HepG2 (cell line): Measurements from ENCODE around the gene CNTN4. TPM values are rescaled to one million over a fixed set of nuclear protein-coding genes. Genes with fewer than 3 reads are reported as not detected.

Experiments
- ATAC-seq: fragments of 200-7000 bp; cut with Tn5 transposase; 3 replicates; pipeline ENCODE4 v1.9.1; 2020; ENCODE audit warnings: mild to moderate bottlenecking, moderate library complexity
- BruUV-seq: library from RNA; stranded (reverse); fragments of 400-500 nt; replicated peaks from 2 replicates; lab custom pipeline; 2021; lab: Mats Ljungman, UMichigan
- CTCF ChIA-PET: fragments of 300-600 bp; formaldehyde crosslinking; extraction: SDS; loops from one replicate; lab custom pipeline; 2021; ENCODE audit warnings: low total read pairs, inconsistent platforms, low intra/inter-chr PET ratio; lab: Yijun Ruan, JAX
- POLR2A ChIA-PET: fragments of 350-600 bp; sonication (Branson Sonifier 250); formaldehyde crosslinking; loops from one replicate; lab custom pipeline; 2020; ENCODE audit warnings: antibody characterized with exemption, inconsistent platforms; lab: Yijun Ruan, JAX
- DNase-seq: peaks from one replicate; pipeline ENCODE4 v3.0.0-alpha.2; 2015; ENCODE audit warnings: low spot score
- FAIRE-seq: peaks from 3 replicates; lab custom pipeline; 2011; peaks lifted over from hg19 to GRCh38; lab: Jason Lieb, UNC
- H2AFZ ChIP-seq: one replicate; pipeline ENCODE4 v1.6.1; 2011; ENCODE audit warnings: low read length, inconsistent platforms
- H3K27ac ChIP-seq: fragments of 300-600 bp; 3 replicates; pipeline ENCODE4 v1.8.0; 2011; ENCODE audit warnings: mixed run types, mild to moderate bottlenecking, mixed read lengths, low read length, inconsistent platforms; ENCODE audit not compliant: insufficient read depth; ENCODE audit errors: extremely low read length
- H3K27me3 ChIP-seq, 2 experiments: fragments of 200-600 bp in 1 of 2; 2 replicates in 1 of 2; 3 replicates in 1 of 2; pipeline versions ENCODE4 v1.6.0 to v1.8.0; 2011; ENCODE audit warnings: low read length in 2 of 2, mild to moderate bottlenecking in 2 of 2, moderate library complexity in 2 of 2, inconsistent platforms in 1 of 2; ENCODE audit not compliant: insufficient read depth in 2 of 2, control insufficient read depth in 1 of 2
- H3K36me3 ChIP-seq, 2 experiments: fragments of 200-600 bp in 1 of 2; replicated peaks in 1 of 2; 2 replicates in 1 of 2; 3 replicates in 1 of 2; pipeline versions ENCODE4 v1.5.1 to v1.8.0; 2011; ENCODE audit warnings: low read length in 2 of 2, inconsistent platforms in 1 of 2; ENCODE audit not compliant: insufficient read depth in 2 of 2, control insufficient read depth in 1 of 2
- H3K4me1 ChIP-seq: 2 replicates; pipeline ENCODE4 v1.5.1; 2012; ENCODE audit warnings: low read length, inconsistent platforms; ENCODE audit not compliant: insufficient read depth
- H3K4me2 ChIP-seq: 2 replicates; pipeline ENCODE4 v1.6.0; 2011; ENCODE audit warnings: low read depth, low read length, inconsistent platforms
- H3K4me3 ChIP-seq, 3 experiments: fragments of 200-600 bp in 1 of 3; sonication (generic), shearing (Covaris generic) in 1 of 3; replicated peaks in 1 of 3; 2 replicates each; pipeline ENCODE4 v1.5.1; 2011 to 2016; ENCODE audit warnings: low read length in 3 of 3, inconsistent platforms in 2 of 3, low read depth in 2 of 3, mild to moderate bottlenecking in 2 of 3, control low read depth in 1 of 3, mixed read lengths in 1 of 3; ENCODE audit not compliant: insufficient read depth in 1 of 3
- H3K79me2 ChIP-seq: one replicate; pipeline ENCODE4 v1.6.1; 2011; ENCODE audit warnings: low read length, inconsistent platforms; ENCODE audit not compliant: insufficient read depth
- H3K9ac ChIP-seq: 2 replicates; pipeline ENCODE4 v1.6.0; 2011; ENCODE audit warnings: mild to moderate bottlenecking, low read depth, low read length, inconsistent platforms; ENCODE audit not compliant: insufficient read depth
- H3K9me3 ChIP-seq: 2 replicates; pipeline ENCODE4 v1.5.1; 2012; ENCODE audit warnings: mild to moderate bottlenecking, low read length
- H4K20me1 ChIP-seq: 2 replicates; pipeline ENCODE4 v1.6.0; 2011; ENCODE audit warnings: inconsistent platforms, mild to moderate bottlenecking, low read length, moderate library complexity; ENCODE audit not compliant: insufficient read depth
- ETV5 ChIP-seq: IDR thresholded peaks from 2 replicates; pipeline ENCODE4 v1.6.1; 2018; ENCODE audit warnings: missing biosample characterization, missing genetic modification reagents, inconsistent platforms, borderline replicate concordance
- FIP1L1 ChIP-seq: fragments of 200-400 bp; formaldehyde crosslinking; IDR thresholded peaks from 2 replicates; pipeline ENCODE4 v1.6.1; 2018; ENCODE audit warnings: low read depth, mild to moderate bottlenecking, low read length, moderate library complexity, borderline replicate concordance; ENCODE audit not compliant: insufficient read depth
- FOXK2 ChIP-seq: fragments of 450-650 bp; IDR thresholded peaks from 2 replicates; pipeline ENCODE4 v1.6.1; 2016
- HNRNPL ChIP-seq: fragments of 200-400 bp; formaldehyde crosslinking; IDR thresholded peaks from 2 replicates; pipeline ENCODE4 v1.6.1; 2017; ENCODE audit warnings: mild to moderate bottlenecking, low read depth, low read length
- MEIS1 ChIP-seq: sonication (generic); formaldehyde crosslinking; IDR thresholded peaks from 2 replicates; pipeline ENCODE4 v1.9.0; 2021; ENCODE audit warnings: mild to moderate bottlenecking, missing genetic modification reagents, moderate library complexity, borderline replicate concordance
- NR2F6 ChIP-seq, 2 experiments: IDR thresholded peaks; 2 replicates each; pipeline ENCODE4 v1.6.1; 2016; ENCODE audit warnings: antibody characterized with exemption in 1 of 2, mild to moderate bottlenecking in 1 of 2
- PTBP1 ChIP-seq: fragments of 200-400 bp; formaldehyde crosslinking; IDR thresholded peaks from 2 replicates; pipeline ENCODE4 v1.6.1; 2018; ENCODE audit warnings: low read length, low read depth; ENCODE audit not compliant: poor library complexity, severe bottlenecking
- ZNF143 ChIP-seq: sonication (generic); formaldehyde crosslinking; IDR thresholded peaks from 2 replicates; pipeline ENCODE4 v1.4.0; 2020; ENCODE audit warnings: missing genetic modification reagents
- ZNF530 ChIP-seq: sonication (generic); formaldehyde crosslinking; IDR thresholded peaks from 2 replicates; pipeline ENCODE4 v1.5.0; 2020; ENCODE audit warnings: low read depth, mild to moderate bottlenecking, missing genetic modification reagents
- WGBS: methylation state at CpG from one replicate; pipeline ENCODE4 v1.1.6; 2017; ENCODE audit warnings: low lambda C conversion rate; 5-methylcytosine and 5-hydroxymethylcytosine counted together
- in situ Hi-C: cut with HindIII; loops from 2 replicates; pipeline ENCODE4 v1.10.0; 2017; ENCODE audit warnings: low pct_unique_long_range_greater_than_20kb; ENCODE audit not compliant: extremely low pct_ligation_motif_present
- intact Hi-C: fragments of 100-400 bp; cut with micrococcal nuclease; formaldehyde crosslinking; loops from one replicate; pipeline ENCODE4 v1.10.0; 2022; ENCODE audit not compliant: unreplicated experiment
- polyA plus RNA-seq, 8 experiments: library from polyadenylated mRNA; depleted of rRNA in 3 of 8; stranded (reverse) in 7 of 8; unstranded in 1 of 8; fragments of >200 nt; fragmentation: Illumina TruSeq in 4 of 8; extraction: Trizol in 4 of 8; gene quantifications; 2 replicates each; pipeline versions ENCODE4 v1.2.1 to v1.2.3, GENCODE V29; 2011 to 2016; ENCODE audit warnings: low read depth in 4 of 8, missing spikeins in 1 of 8, mixed read lengths in 1 of 8; ENCODE audit not compliant: insufficient read depth in 1 of 8
- total RNA-seq, 5 experiments: library from RNA; depleted of rRNA; stranded (reverse); fragments of >200 nt; fragmentation: Illumina TruSeq; extraction: Trizol; gene quantifications; 2 replicates each; pipeline ENCODE4 v1.2.3, GENCODE V29; 2016; ENCODE audit warnings: low read depth in 1 of 5
- TF ChIP-seq, protein P1 (sequence below): sonication (generic); formaldehyde crosslinking; IDR thresholded peaks from 2 replicates; pipeline ENCODE4 v1.5.0; 2020; ENCODE audit warnings: missing genetic modification reagents
- TF ChIP-seq, protein P2 (sequence below): sonication (generic); formaldehyde crosslinking; IDR thresholded peaks from 2 replicates; pipeline ENCODE4 v1.9.0; 2021; ENCODE audit warnings: missing genetic modification reagents, borderline replicate concordance
- TF ChIP-seq, protein P3 (sequence below): sonication (generic); formaldehyde crosslinking; IDR thresholded peaks from 2 replicates; pipeline ENCODE4 v1.4.0; 2020; ENCODE audit warnings: mild to moderate bottlenecking, missing genetic modification reagents

Gene CNTN4
- total and polyA plus RNA-seq, 2 of the 13 experiments (the other 11 are each of a cell fraction or from before 2014, with no cell fraction given), result 0.01 to 0.13 TPM

GRCh38 chr3:2504912-2505311 is 406.2 kb downstream of the CNTN4 start:
- 0% methylated on average over 2 of the region's 2 CpGs for WGBS
- H3K9me3 ChIP-seq, result no peaks in the 10 kb centered on the region
- H3K36me3 ChIP-seq, result no peaks in the 10 kb centered on the region
- no peak overlapping the region for H3K4me3 ChIP-seq
- H3K9ac ChIP-seq, result no peak overlapping the region
- no TSS peak for BruUV-seq
- no peaks in the 10 kb centered on the region for H4K20me1 ChIP-seq
- no peaks in the 10 kb centered on the region for H3K4me1 ChIP-seq
- H3K4me2 ChIP-seq, result no peak overlapping the region
- ChIA-PET CTCF (no interaction called here), POLR2A (no interaction called here)
- ATAC-seq (no peak), FAIRE-seq (no peak), DNase-seq (no peak)
- H3K27ac ChIP-seq, result no peak overlapping the region
- no peaks in the 10 kb centered on the region for H3K27me3 ChIP-seq
- H2AFZ ChIP-seq, result no peak overlapping the region
- H3K79me2 ChIP-seq, result no peaks in the 10 kb centered on the region
- TF ChIP-seq ZNF530 (CRISPR knock-in tag) (no peak), HNRNPL (no peak), PTBP1 (no peak), ETV5 (CRISPR knock-in tag) (no peak), NR2F6 (IDR thresholded peaks at IDR 0.05) (no peak), NR2F6 (CRISPR knock-in tag; IDR thresholded peaks at IDR 0.05) (no peak), FOXK2 (no peak), MEIS1 (CRISPR knock-in tag) (no peak), FIP1L1 (no peak), ZNF143 (CRISPR knock-in tag) (no peak)
- TF ChIP-seq, protein P1, sequence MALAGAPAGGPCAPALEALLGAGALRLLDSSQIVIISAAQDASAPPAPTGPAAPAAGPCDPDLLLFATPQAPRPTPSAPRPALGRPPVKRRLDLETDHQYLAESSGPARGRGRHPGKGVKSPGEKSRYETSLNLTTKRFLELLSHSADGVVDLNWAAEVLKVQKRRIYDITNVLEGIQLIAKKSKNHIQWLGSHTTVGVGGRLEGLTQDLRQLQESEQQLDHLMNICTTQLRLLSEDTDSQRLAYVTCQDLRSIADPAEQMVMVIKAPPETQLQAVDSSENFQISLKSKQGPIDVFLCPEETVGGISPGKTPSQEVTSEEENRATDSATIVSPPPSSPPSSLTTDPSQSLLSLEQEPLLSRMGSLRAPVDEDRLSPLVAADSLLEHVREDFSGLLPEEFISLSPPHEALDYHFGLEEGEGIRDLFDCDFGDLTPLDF (CRISPR knock-in tag), result no peak
- TF ChIP-seq, protein P2, sequence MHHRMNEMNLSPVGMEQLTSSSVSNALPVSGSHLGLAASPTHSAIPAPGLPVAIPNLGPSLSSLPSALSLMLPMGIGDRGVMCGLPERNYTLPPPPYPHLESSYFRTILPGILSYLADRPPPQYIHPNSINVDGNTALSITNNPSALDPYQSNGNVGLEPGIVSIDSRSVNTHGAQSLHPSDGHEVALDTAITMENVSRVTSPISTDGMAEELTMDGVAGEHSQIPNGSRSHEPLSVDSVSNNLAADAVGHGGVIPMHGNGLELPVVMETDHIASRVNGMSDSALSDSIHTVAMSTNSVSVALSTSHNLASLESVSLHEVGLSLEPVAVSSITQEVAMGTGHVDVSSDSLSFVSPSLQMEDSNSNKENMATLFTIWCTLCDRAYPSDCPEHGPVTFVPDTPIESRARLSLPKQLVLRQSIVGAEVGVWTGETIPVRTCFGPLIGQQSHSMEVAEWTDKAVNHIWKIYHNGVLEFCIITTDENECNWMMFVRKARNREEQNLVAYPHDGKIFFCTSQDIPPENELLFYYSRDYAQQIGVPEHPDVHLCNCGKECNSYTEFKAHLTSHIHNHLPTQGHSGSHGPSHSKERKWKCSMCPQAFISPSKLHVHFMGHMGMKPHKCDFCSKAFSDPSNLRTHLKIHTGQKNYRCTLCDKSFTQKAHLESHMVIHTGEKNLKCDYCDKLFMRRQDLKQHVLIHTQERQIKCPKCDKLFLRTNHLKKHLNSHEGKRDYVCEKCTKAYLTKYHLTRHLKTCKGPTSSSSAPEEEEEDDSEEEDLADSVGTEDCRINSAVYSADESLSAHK (CRISPR knock-in tag), result no peak
- TF ChIP-seq, protein P3, sequence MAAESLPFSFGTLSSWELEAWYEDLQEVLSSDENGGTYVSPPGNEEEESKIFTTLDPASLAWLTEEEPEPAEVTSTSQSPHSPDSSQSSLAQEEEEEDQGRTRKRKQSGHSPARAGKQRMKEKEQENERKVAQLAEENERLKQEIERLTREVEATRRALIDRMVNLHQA (CRISPR knock-in tag), result no peak
- intact Hi-C loops, result no loop called here
- in situ Hi-C loops, result no loop called here
